Measurements from ENCODE around the gene PTPRA. TPM values are rescaled to one million over a fixed set of nuclear protein-coding genes. Genes with fewer than 3 reads are reported as not detected.

PTPRA gene
- total and polyA plus RNA-seq, 2 donors (not counting 1 experiment from before 2014, with no cell fraction given), result 32.1 to 64.2 TPM

DNA sequence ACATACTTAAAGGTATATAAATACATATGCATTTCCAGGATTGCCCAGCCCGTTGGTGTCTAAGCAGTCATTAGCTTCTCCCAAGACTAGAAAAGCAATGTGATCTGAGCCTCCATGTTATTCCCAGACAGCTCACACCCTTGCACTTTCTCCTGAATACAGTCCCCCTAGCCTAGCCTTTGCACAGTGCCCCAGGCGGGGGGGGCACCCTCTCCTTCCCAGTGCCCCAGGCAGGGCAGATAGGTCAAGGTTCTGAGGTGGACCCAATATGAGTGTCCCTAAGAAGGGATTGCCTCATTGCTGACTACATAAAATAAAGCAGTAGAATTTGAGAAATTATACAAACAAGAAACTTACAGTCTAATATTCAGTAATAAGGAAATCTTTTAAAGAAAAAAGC, 154.7 kb downstream of the PTPRA start:
- Histone ChIP-seq H3K4me1 (ENCODE audit: control insufficient read depth in 2 of 2, insufficient read depth in 2 of 2, low read length in 2 of 2) (no peaks in the 10 kb centered on the region), H4K20me1 (ENCODE audit: control insufficient read depth, insufficient read depth, low read length, poor library complexity, severe bottlenecking) (no peaks in the 10 kb centered on the region), H3K79me2 (ENCODE audit: control insufficient read depth, insufficient read depth, low read length) (no peaks in the 10 kb centered on the region), H3K9ac (ENCODE audit: low read length) (no peak overlapping the region), H3K27ac (ENCODE audit: low read length in 2 of 2) (no peak overlapping the region), H3K27me3 (replicated peaks in 1 of 4; ENCODE audit: control extremely low read depth in 1 of 4, control insufficient read depth in 3 of 4, insufficient read depth in 4 of 4, low read length in 3 of 4) (no peaks in the 10 kb centered on the region), H3K4me2 (replicated peaks; ENCODE audit: low read depth, low read length, poor library complexity, severe bottlenecking) (no peak overlapping the region), H3K9me3 (ENCODE audit: control extremely low read depth in 1 of 3, control insufficient read depth in 2 of 3, insufficient read depth in 1 of 3, low read length in 2 of 3) (no peaks in the 10 kb centered on the region), H3K4me3 (ENCODE audit: control extremely low read depth in 1 of 5, extremely low read depth in 1 of 5, insufficient read depth in 1 of 5, low read depth in 2 of 5, low read length in 4 of 5) (no peak overlapping the region), H3K36me3 (replicated peaks in 1 of 2; ENCODE audit: control extremely low read depth in 1 of 2, control insufficient read depth in 1 of 2, extremely low read depth in 1 of 2, insufficient read depth in 2 of 2, low read length in 1 of 2) (peaks cover 3 to 60% of the 10 kb centered on the region in 2 experiments), H2AFZ (ENCODE audit: insufficient read depth, low read depth, low read length, poor library complexity, severe bottlenecking) (no peak overlapping the region)
- intact Hi-C loops (cut with micrococcal nuclease), result no loop called here
- no peak for ATAC-seq (ENCODE audit: low read depth)
- DNase-seq, result no peak
- H3K9me3 Mint-ChIP-seq (ENCODE audit: insufficient read depth), result no peaks in the 10 kb centered on the region
- no peaks in the 10 kb centered on the region for H3K4me1 Mint-ChIP-seq
- 88% methylated on average over 1 of the region's 2 CpGs for WGBS (ENCODE audit: insufficient coverage)
- H3K27ac Mint-ChIP-seq, result no peak overlapping the region
- CTCF ChIA-PET, result interaction anchor here (0.8 kb wide), 1 partner anchor 41 kb away, joined by 3 read pairs; no protein-coding TSS in a partner anchor
- TF ChIP-seq EZH2 (IDR thresholded peaks at IDR 0.05; ENCODE audit: borderline replicate concordance, insufficient read depth, low read depth, low read length, poor library complexity, severe bottlenecking), result no peak
- TF ChIP-seq, protein P1, sequence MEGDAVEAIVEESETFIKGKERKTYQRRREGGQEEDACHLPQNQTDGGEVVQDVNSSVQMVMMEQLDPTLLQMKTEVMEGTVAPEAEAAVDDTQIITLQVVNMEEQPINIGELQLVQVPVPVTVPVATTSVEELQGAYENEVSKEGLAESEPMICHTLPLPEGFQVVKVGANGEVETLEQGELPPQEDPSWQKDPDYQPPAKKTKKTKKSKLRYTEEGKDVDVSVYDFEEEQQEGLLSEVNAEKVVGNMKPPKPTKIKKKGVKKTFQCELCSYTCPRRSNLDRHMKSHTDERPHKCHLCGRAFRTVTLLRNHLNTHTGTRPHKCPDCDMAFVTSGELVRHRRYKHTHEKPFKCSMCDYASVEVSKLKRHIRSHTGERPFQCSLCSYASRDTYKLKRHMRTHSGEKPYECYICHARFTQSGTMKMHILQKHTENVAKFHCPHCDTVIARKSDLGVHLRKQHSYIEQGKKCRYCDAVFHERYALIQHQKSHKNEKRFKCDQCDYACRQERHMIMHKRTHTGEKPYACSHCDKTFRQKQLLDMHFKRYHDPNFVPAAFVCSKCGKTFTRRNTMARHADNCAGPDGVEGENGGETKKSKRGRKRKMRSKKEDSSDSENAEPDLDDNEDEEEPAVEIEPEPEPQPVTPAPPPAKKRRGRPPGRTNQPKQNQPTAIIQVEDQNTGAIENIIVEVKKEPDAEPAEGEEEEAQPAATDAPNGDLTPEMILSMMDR (IDR thresholded peaks at IDR 0.05), result no peak
- POLR2A ChIA-PET, result no interaction called here
- H3K4me3 Mint-ChIP-seq, result no peak overlapping the region
- H3K27me3 Mint-ChIP-seq, result no peaks in the 10 kb centered on the region

DNA sequence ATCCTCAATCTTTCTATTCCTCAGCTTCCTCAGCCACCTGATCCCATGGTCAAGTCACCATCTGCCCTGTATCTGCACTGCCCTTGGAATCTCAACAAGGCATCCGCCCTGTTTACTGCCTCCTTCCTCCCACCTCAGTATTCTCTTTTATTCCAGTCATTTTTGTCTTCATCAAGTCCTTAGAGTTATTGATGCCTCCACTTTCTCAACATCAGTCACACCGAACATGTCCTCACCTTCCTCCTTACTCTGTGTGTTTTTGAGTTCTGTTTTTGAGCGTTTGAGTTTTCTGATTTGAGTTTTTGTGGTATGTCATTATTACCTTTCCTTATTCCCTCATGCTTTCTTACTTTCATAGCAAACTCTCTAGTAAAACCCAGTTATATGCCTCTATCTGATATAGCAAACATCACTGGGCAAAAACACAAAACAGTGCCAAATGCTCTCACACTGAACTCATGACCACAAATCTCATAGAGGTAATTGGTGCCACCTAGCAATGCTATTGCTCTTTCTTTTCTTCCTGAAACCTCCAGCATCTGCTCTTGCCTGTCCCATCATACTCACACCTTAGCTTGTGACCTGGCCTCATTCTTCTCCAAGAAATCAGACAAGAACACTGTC, 158.4 kb downstream of the PTPRA start:
- POLR2A ChIA-PET, result no interaction called here
- Histone ChIP-seq H4K20me1 (ENCODE audit: control insufficient read depth, insufficient read depth, low read length, poor library complexity, severe bottlenecking) (no peaks in the 10 kb centered on the region), H3K79me2 (ENCODE audit: control insufficient read depth, insufficient read depth, low read length) (no peaks in the 10 kb centered on the region), H3K4me3 (ENCODE audit: control extremely low read depth in 1 of 5, extremely low read depth in 1 of 5, insufficient read depth in 1 of 5, low read depth in 2 of 5, low read length in 4 of 5) (no peak overlapping the region), H3K9me3 (ENCODE audit: control extremely low read depth in 1 of 3, control insufficient read depth in 2 of 3, insufficient read depth in 1 of 3, low read length in 2 of 3) (no peaks in the 10 kb centered on the region), H3K27me3 (replicated peaks in 1 of 4; ENCODE audit: control extremely low read depth in 1 of 4, control insufficient read depth in 3 of 4, insufficient read depth in 4 of 4, low read length in 3 of 4) (no peaks in the 10 kb centered on the region), H3K36me3 (replicated peaks in 1 of 2; ENCODE audit: control extremely low read depth in 1 of 2, control insufficient read depth in 1 of 2, extremely low read depth in 1 of 2, insufficient read depth in 2 of 2, low read length in 1 of 2) (peaks cover 7 to 58% of the 10 kb centered on the region in 2 experiments), H3K27ac (ENCODE audit: low read length in 2 of 2) (no peak overlapping the region), H2AFZ (ENCODE audit: insufficient read depth, low read depth, low read length, poor library complexity, severe bottlenecking) (no peak overlapping the region), H3K4me1 (ENCODE audit: control insufficient read depth in 2 of 2, insufficient read depth in 2 of 2, low read length in 2 of 2) (no peaks in the 10 kb centered on the region), H3K4me2 (replicated peaks; ENCODE audit: low read depth, low read length, poor library complexity, severe bottlenecking) (no peak overlapping the region), H3K9ac (ENCODE audit: low read length) (no peak overlapping the region)
- TF ChIP-seq, protein P1 (IDR thresholded peaks at IDR 0.05), result no peak
- no peak for TF ChIP-seq EZH2 (IDR thresholded peaks at IDR 0.05; ENCODE audit: borderline replicate concordance, insufficient read depth, low read depth, low read length, poor library complexity, severe bottlenecking)
- H3K27me3 Mint-ChIP-seq, result no peaks in the 10 kb centered on the region
- DNase-seq (no peak), ATAC-seq (ENCODE audit: low read depth) (no peak)
- no peak overlapping the region for H3K27ac Mint-ChIP-seq
- CTCF ChIA-PET, result no interaction called here
- intact Hi-C loops (cut with micrococcal nuclease), result no loop called here
- 100% methylated on average over 1 of the region's 3 CpGs for WGBS (ENCODE audit: insufficient coverage)
- H3K4me1 Mint-ChIP-seq, result no peaks in the 10 kb centered on the region
- no peak overlapping the region for H3K4me3 Mint-ChIP-seq
- no peaks in the 10 kb centered on the region for H3K9me3 Mint-ChIP-seq (ENCODE audit: insufficient read depth)
